Measurements from ENCODE around the gene PLRG1. TPM values are rescaled to one million over a fixed set of nuclear protein-coding genes. Genes with fewer than 3 reads are reported as not detected.

Gene PLRG1
- polyA plus RNA-seq, 3 donors: 34.6 to 56.1 (median 52.5) TPM

DNA sequence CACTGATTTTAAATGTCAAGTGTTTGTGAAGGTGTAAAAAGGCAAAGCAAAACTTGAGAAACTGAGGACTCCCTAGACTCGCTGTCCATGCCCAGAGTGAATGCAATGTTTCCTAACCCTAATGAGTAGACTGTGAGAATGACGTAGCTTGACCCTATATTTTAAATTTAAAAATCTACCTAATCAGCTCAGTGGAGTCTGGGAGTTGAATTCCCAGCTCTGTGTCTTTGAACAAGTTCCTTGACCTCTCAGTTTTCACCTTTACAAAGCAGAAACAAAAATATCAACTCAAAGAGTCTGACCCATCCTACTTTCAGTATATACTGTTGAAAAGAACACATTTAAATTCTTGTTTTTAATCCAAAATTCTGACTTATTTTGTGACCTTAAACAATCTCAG is 38.0 kb upstream of the PLRG1 start:
- H4K20me1 ChIP-seq (ENCODE audit: insufficient read depth, low read length): no peaks in the 10 kb centered on the region
- no peak overlapping the region for H3K4me2 ChIP-seq (replicated peaks; ENCODE audit: extremely low read depth, low read length, poor library complexity, severe bottlenecking)
- H3K27me3 Mint-ChIP-seq (ENCODE audit: low read depth in 3 of 3): peaks cover 6 to 12% (median 6%) of the 10 kb centered on the region in 3 donors
- H3K4me3 ChIP-seq (replicated peaks in 1 of 3; ENCODE audit: low read depth in 2 of 3, low read length in 3 of 3): no peak overlapping the region
- H3K4me1 Mint-ChIP-seq: no peaks in the 10 kb centered on the region
- H3K4me3 Mint-ChIP-seq: no peak overlapping the region
- peaks cover 0 to 2% of the 10 kb centered on the region in 2 donors for H3K27me3 ChIP-seq (ENCODE audit: control insufficient read depth in 2 of 2, insufficient read depth in 2 of 2, low read length in 2 of 2)
- no peak overlapping the region for H2AFZ ChIP-seq (ENCODE audit: insufficient read depth, low read depth, low read length, poor library complexity, severe bottlenecking)
- H3K36me3 Mint-ChIP-seq: no peaks in the 10 kb centered on the region
- H3K36me3 ChIP-seq (replicated peaks in 1 of 2; ENCODE audit: control insufficient read depth in 1 of 2, insufficient read depth in 2 of 2, low read length in 2 of 2): no peaks in the 10 kb centered on the region
- H3K9me3 ChIP-seq (replicated peaks in 1 of 2; ENCODE audit: control insufficient read depth in 1 of 2, insufficient read depth in 1 of 2, low read length in 2 of 2): no peaks in the 10 kb centered on the region
- intact Hi-C loops (cut with micrococcal nuclease): no loop called here
- H3K9me3 Mint-ChIP-seq: peaks cover 0 to 1% (median 0%) of the 10 kb centered on the region in 7 donors
- no peaks in the 10 kb centered on the region for H3K4me1 ChIP-seq (ENCODE audit: control insufficient read depth in 1 of 2, insufficient read depth in 2 of 2, low read length in 2 of 2)
- no peaks in the 10 kb centered on the region for H3K79me2 ChIP-seq (ENCODE audit: insufficient read depth, low read length)
- DNase-seq: no peak
- TF ChIP-seq, protein P1, sequence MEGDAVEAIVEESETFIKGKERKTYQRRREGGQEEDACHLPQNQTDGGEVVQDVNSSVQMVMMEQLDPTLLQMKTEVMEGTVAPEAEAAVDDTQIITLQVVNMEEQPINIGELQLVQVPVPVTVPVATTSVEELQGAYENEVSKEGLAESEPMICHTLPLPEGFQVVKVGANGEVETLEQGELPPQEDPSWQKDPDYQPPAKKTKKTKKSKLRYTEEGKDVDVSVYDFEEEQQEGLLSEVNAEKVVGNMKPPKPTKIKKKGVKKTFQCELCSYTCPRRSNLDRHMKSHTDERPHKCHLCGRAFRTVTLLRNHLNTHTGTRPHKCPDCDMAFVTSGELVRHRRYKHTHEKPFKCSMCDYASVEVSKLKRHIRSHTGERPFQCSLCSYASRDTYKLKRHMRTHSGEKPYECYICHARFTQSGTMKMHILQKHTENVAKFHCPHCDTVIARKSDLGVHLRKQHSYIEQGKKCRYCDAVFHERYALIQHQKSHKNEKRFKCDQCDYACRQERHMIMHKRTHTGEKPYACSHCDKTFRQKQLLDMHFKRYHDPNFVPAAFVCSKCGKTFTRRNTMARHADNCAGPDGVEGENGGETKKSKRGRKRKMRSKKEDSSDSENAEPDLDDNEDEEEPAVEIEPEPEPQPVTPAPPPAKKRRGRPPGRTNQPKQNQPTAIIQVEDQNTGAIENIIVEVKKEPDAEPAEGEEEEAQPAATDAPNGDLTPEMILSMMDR (IDR thresholded peaks at IDR 0.05): no peak
- 100% methylated on average over 1 of the region's 2 CpGs for WGBS (ENCODE audit: insufficient coverage)
- H3K27ac Mint-ChIP-seq: no peak overlapping the region
- no peak overlapping the region for H3K27ac ChIP-seq (ENCODE audit: low read depth in 1 of 2, low read length in 2 of 2)
- no peak overlapping the region for H3K9ac ChIP-seq (ENCODE audit: insufficient read depth, low read length, poor library complexity, severe bottlenecking)

DNA sequence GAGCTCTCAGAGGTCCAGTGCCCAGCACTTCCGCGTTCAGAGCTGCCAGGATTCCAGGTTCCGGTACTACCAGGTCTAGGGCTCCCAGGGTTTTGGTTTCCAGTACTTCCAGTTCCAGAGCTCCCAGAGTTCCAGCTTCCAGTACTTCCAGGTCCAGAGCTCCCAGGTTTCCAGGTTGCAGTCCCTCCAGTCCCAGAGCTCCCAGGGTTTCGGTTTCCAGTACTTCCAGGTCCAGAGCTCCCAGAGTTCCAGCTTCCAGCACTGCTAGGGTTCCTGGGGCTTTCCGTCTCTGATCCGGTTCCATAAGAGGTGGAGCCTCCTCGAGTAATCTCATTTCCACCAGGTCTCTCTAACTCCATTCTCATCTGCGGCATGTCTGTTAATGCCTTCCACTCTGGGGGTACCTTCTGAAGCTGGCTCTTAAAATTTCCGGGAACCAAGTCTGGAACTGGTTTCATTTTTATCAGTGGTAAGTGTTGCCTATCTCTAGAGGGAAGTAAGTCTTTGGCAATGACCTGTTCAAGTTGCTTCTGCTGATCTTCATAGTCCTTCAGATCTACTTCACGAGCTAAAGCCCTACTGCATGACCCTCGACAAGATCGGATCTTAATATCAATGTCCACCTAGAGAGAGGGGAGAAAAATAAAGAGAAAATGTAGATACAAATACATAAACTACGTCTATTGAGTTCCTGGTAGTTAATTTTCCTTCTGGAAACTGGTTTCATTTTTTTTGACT is 36.3 kb upstream of the PLRG1 start:
- H3K9ac ChIP-seq (ENCODE audit: insufficient read depth, low read length, poor library complexity, severe bottlenecking): no peak overlapping the region
- WGBS (ENCODE audit: insufficient coverage): 96% methylated on average over 5 of the region's 13 CpGs
- H4K20me1 ChIP-seq (ENCODE audit: insufficient read depth, low read length): no peaks in the 10 kb centered on the region
- no peaks in the 10 kb centered on the region for H3K79me2 ChIP-seq (ENCODE audit: insufficient read depth, low read length)
- no peak for DNase-seq
- no peaks in the 10 kb centered on the region for H3K36me3 ChIP-seq (replicated peaks in 1 of 2; ENCODE audit: control insufficient read depth in 1 of 2, insufficient read depth in 2 of 2, low read length in 2 of 2)
- H3K4me2 ChIP-seq (replicated peaks; ENCODE audit: extremely low read depth, low read length, poor library complexity, severe bottlenecking): no peak overlapping the region
- no peak overlapping the region for H3K4me3 Mint-ChIP-seq
- no peak overlapping the region for H3K27ac Mint-ChIP-seq
- TF ChIP-seq, protein P1 (IDR thresholded peaks at IDR 0.05): no peak
- H2AFZ ChIP-seq (ENCODE audit: insufficient read depth, low read depth, low read length, poor library complexity, severe bottlenecking): no peak overlapping the region
- intact Hi-C loops (cut with micrococcal nuclease): no loop called here
- no peaks in the 10 kb centered on the region for H3K4me1 Mint-ChIP-seq
- no peak overlapping the region for H3K27ac ChIP-seq (ENCODE audit: low read depth in 1 of 2, low read length in 2 of 2)
- no peaks in the 10 kb centered on the region for H3K4me1 ChIP-seq (ENCODE audit: control insufficient read depth in 1 of 2, insufficient read depth in 2 of 2, low read length in 2 of 2)
- no peaks in the 10 kb centered on the region for H3K9me3 ChIP-seq (replicated peaks in 1 of 2; ENCODE audit: control insufficient read depth in 1 of 2, insufficient read depth in 1 of 2, low read length in 2 of 2)
- H3K36me3 Mint-ChIP-seq: no peaks in the 10 kb centered on the region
- no peak overlapping the region for H3K4me3 ChIP-seq (replicated peaks in 1 of 3; ENCODE audit: low read depth in 2 of 3, low read length in 3 of 3)
- H3K27me3 ChIP-seq (ENCODE audit: control insufficient read depth in 2 of 2, insufficient read depth in 2 of 2, low read length in 2 of 2): peaks cover 0 to 2% of the 10 kb centered on the region in 2 donors
- H3K27me3 Mint-ChIP-seq (ENCODE audit: low read depth in 3 of 3): peaks cover 4 to 12% (median 6%) of the 10 kb centered on the region in 3 donors
- H3K9me3 Mint-ChIP-seq: peaks cover 0 to 1% (median 0%) of the 10 kb centered on the region in 7 donors
